ENCODE results near the gene PHF24. TPM values are rescaled to one million over a fixed set of nuclear protein-coding genes. Genes with fewer than 3 reads are reported as not detected.

PHF24 gene
- total RNA-seq, 1 donor from 2014 or later = 0.63 TPM

GRCh38 chr9:34991607-34992375, 33.7 kb downstream of the PHF24 start:
- no peak for DNase-seq (ENCODE audit: low read depth, low spot score)
- peaks cover 49% of the 10 kb centered on the region for H3K4me1 Mint-ChIP-seq
- no peaks in the 10 kb centered on the region for H3K9me3 Mint-ChIP-seq
- H3K4me3 Mint-ChIP-seq = peak overlapping the region; percentile 67
- TF ChIP-seq, protein P1, sequence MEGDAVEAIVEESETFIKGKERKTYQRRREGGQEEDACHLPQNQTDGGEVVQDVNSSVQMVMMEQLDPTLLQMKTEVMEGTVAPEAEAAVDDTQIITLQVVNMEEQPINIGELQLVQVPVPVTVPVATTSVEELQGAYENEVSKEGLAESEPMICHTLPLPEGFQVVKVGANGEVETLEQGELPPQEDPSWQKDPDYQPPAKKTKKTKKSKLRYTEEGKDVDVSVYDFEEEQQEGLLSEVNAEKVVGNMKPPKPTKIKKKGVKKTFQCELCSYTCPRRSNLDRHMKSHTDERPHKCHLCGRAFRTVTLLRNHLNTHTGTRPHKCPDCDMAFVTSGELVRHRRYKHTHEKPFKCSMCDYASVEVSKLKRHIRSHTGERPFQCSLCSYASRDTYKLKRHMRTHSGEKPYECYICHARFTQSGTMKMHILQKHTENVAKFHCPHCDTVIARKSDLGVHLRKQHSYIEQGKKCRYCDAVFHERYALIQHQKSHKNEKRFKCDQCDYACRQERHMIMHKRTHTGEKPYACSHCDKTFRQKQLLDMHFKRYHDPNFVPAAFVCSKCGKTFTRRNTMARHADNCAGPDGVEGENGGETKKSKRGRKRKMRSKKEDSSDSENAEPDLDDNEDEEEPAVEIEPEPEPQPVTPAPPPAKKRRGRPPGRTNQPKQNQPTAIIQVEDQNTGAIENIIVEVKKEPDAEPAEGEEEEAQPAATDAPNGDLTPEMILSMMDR (conservative IDR thresholded peaks at IDR 0.05) = no peak
- no peak overlapping the region for H3K27ac Mint-ChIP-seq (ENCODE audit: unreplicated experiment)
- H3K27me3 Mint-ChIP-seq (ENCODE audit: low read depth) = no peaks in the 10 kb centered on the region
- H3K36me3 Mint-ChIP-seq (ENCODE audit: low read depth) = peaks cover under 1% of the 10 kb centered on the region

DNA sequence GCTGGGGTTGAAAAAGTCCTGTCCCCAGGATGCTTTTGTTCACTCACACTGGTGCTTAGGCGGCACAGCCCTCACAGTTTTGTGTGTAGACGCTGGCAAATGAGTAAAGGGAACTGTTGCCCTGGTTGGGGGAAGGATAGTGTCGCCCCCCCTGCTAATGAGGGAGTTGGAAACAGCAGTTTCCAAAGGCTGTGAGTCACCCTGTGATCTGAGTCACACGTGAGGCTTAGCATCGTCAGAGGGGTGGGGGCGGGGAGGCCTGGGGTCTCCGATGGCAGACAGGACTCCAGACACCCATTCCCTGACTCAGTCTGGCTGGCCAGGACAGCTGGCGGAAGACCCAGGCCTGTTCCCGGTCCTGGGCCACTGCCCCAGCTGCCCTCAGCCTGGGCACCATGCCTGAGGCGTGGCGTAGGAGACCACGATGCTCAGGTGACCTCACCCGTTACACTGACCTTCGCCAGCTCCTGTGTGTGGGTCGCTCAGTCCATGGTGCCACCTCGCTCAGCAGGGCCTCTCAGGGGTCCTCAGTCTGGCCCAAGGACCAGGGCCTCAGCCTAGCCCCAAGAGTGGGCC, 34.4 kb downstream of the PHF24 start:
- H3K27ac Mint-ChIP-seq (ENCODE audit: unreplicated experiment) = no peak overlapping the region
- TF ChIP-seq, protein P1 (conservative IDR thresholded peaks at IDR 0.05) = no peak
- H3K4me1 Mint-ChIP-seq = peaks cover 46% of the 10 kb centered on the region
- peak overlapping the region; percentile 67 for H3K4me3 Mint-ChIP-seq
- no peaks in the 10 kb centered on the region for H3K9me3 Mint-ChIP-seq
- no peak for DNase-seq (ENCODE audit: low read depth, low spot score)
- no peaks in the 10 kb centered on the region for H3K27me3 Mint-ChIP-seq (ENCODE audit: low read depth)
- peaks cover 4% of the 10 kb centered on the region for H3K36me3 Mint-ChIP-seq (ENCODE audit: low read depth)

- no peak for DNase-seq (ENCODE audit: low read depth, low spot score)
- peaks cover 4% of the 10 kb centered on the region for H3K36me3 Mint-ChIP-seq (ENCODE audit: low read depth)
- H3K4me1 Mint-ChIP-seq = peaks cover 42% of the 10 kb centered on the region
- H3K27me3 Mint-ChIP-seq (ENCODE audit: low read depth) = no peaks in the 10 kb centered on the region
- H3K27ac Mint-ChIP-seq (ENCODE audit: unreplicated experiment) = no peak overlapping the region
- peak overlapping the region; percentile 17 for H3K4me3 Mint-ChIP-seq
- TF ChIP-seq, protein P1 (conservative IDR thresholded peaks at IDR 0.05) = no peak
- no peaks in the 10 kb centered on the region for H3K9me3 Mint-ChIP-seq
Measured at GRCh38 chr9:34993502-34994259, 35.6 kb downstream of the PHF24 start.

DNA sequence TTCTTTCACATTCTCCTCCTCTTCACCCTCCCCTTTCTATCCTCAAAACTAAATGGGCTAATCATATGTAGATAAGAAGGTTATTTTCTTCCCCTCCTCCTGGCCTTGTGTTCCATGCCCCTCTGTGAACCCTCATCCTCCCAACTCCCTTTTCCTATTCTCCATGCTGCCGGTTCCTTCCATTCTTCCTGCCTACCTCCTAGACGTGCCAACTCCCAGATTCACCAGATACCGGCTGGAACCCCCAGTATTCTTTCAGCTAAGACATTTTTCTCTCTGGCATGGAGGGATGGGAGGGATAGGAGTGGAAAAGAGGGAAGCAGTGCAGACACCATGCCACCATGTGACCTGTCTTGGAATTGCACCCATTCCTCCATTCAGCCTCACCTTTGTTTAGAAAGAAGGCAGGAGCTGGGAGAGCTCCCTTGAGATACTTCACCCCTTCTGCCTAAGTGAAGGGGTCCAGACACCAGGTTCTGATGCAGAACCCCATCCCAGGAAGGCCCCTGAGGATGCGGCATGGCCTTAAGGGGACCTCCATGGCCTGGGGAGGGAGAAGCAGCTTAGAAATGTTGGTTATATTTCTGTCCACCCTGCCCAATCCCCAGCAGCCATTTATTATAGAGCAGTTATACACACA, 36.3 kb downstream of the PHF24 start:
- TF ChIP-seq, protein P1 (conservative IDR thresholded peaks at IDR 0.05) = peak; percentile 70
- H3K27me3 Mint-ChIP-seq (ENCODE audit: low read depth) = no peaks in the 10 kb centered on the region
- H3K4me3 Mint-ChIP-seq = peak overlapping the region; percentile 45
- H3K27ac Mint-ChIP-seq (ENCODE audit: unreplicated experiment) = no peak overlapping the region
- peaks cover 4% of the 10 kb centered on the region for H3K36me3 Mint-ChIP-seq (ENCODE audit: low read depth)
- H3K9me3 Mint-ChIP-seq = no peaks in the 10 kb centered on the region
- peak; percentile 47 for DNase-seq (ENCODE audit: low read depth, low spot score)
- peaks cover 35% of the 10 kb centered on the region for H3K4me1 Mint-ChIP-seq

DNA sequence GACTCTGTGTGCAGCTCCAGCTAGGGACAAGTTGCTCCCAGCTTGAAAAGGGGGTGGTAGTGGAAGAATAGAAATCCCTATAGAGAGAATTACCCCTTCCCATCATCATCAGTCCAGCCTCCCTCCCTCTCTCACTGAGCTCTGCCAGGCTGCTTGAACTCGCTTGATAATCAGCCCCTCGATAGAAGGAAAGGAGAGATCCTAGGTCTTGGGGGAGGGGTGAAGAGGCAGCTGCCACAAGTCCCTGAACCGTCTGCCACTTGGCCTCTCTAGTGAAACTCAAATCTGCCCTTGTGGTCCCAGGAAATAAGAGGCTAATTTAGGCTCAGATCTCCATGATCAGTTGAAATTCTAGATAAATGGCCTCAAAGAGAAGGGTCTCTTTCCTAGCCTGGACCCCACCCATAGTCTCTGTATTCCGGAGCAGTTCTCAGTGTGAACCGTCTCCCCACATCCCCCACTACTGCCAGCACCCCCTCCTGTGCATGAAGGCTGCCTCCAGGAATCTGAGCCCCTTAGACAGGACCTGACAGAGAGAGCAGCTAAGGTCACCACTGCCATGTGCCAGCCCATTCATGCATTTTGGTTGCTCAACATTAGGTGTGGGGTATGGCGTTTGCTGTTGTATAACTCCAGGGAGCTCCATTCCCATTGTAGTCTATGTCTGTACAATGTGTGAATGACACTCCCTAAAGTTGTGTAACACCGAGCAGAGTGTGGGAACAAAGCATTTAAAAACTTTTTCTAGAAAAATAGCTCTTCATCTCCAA, 37.0 kb downstream of the PHF24 start:
- TF ChIP-seq, protein P1 (conservative IDR thresholded peaks at IDR 0.05) = no peak
- Mint-ChIP-seq H3K27me3 (ENCODE audit: low read depth) (no peaks in the 10 kb centered on the region), H3K9me3 (no peaks in the 10 kb centered on the region), H3K36me3 (ENCODE audit: low read depth) (peaks cover 4% of the 10 kb centered on the region), H3K4me3 (peak overlapping the region; percentile 63), H3K27ac (ENCODE audit: unreplicated experiment) (no peak overlapping the region), H3K4me1 (peaks cover 33% of the 10 kb centered on the region)
- no peak for DNase-seq (ENCODE audit: low read depth, low spot score)

Data from neural crest cell (in vitro differentiated cells).